Stomach (tissue), 9 donors: ENCODE data around the gene POP5. TPM values are rescaled to one million over a fixed set of nuclear protein-coding genes. Genes with fewer than 3 reads are reported as not detected.

Source experiments
- DNase-seq, 2 donors: peaks; one replicate each; pipeline versions ENCODE4 v3.0.0 to v3.0.0-alpha.2; 2013 to 2019
- H3K27ac ChIP-seq, 5 donors: fragments of 200-600 bp in 4 of 5; sonication (generic) in 4 of 5; one replicate each; pipeline ENCODE4 v1.5.1; 2013 to 2019; ENCODE audit warnings: mild to moderate bottlenecking in 1 of 5, moderate library complexity in 1 of 5
- H3K27me3 ChIP-seq, 3 donors: fragments of 200-600 bp; sonication (generic); one replicate each; pipeline ENCODE4 v1.5.1; 2017 to 2019; ENCODE audit warnings: mixed run types in 1 of 3
- H3K36me3 ChIP-seq, 4 donors: fragments of 200-600 bp; sonication (generic); 1 replicate in 3 of 4; 2 replicates in 1 of 4; pipeline ENCODE4 v1.5.1; 2016 to 2019
- H3K4me1 ChIP-seq, 4 donors: fragments of 200-600 bp; sonication (generic); one replicate each; pipeline ENCODE4 v1.5.1; 2016 to 2019
- H3K4me3 ChIP-seq, 4 donors: fragments of 200-600 bp; sonication (generic) in 3 of 4; one replicate each; pipeline ENCODE4 v1.5.1; 2016 to 2019; ENCODE audit warnings: mild to moderate bottlenecking in 1 of 4
- H3K9me3 ChIP-seq, 4 donors: fragments of 200-600 bp; sonication (generic); one replicate each; pipeline ENCODE4 v1.5.1; 2016 to 2019
- EP300 ChIP-seq: sonication (generic); formaldehyde crosslinking; IDR thresholded peaks from one replicate; pipeline ENCODE4 v1.6.1; 2017; ENCODE audit warnings: antibody characterized with exemption
- POLR2A ChIP-seq, 4 donors: fragments of 450-650 bp; IDR thresholded peaks; one replicate each; pipeline ENCODE4 v1.6.1; 2016; ENCODE audit warnings: antibody characterized with exemption in 4 of 4, control low read depth in 2 of 4, mild to moderate bottlenecking in 1 of 4, moderate library complexity in 1 of 4
- POLR2AphosphoS5 ChIP-seq, 3 donors: sonication (generic); formaldehyde crosslinking; IDR thresholded peaks; one replicate each; pipeline ENCODE4 v1.6.1; 2016; ENCODE audit warnings: antibody characterized with exemption in 3 of 3
- WGBS, 5 donors: extraction: QIAGEN DNeasy Blood & Tissue Kit in 3 of 5; methylation state at CpG; one replicate each; pipeline versions ENCODE4 v1.1.5 to v1.1.7; 2013 to 2018; 5-methylcytosine and 5-hydroxymethylcytosine counted together
- intact Hi-C: fragments of 100-400 bp; cut with DNase I; formaldehyde crosslinking; loops from one replicate; pipeline ENCODE4 v1.15.1; 2023; ENCODE audit warnings: low total_unique reads
- polyA plus RNA-seq, 3 donors: library from polyadenylated mRNA; stranded (reverse); fragments of 200-250 nt; gene quantifications; one replicate each; pipeline ENCODE4 v1.2.3, GENCODE V29; 2013
- total RNA-seq, 5 donors: library from RNA; depleted of rRNA; stranded (reverse); fragments of >200 nt; gene quantifications; one replicate each; pipeline versions ENCODE4 v1.1.0 to v1.2.3, GENCODE V29; 2014 to 2016
- TF ChIP-seq, protein P1 (sequence below), 7 experiments: fragments of 450-650 bp in 4 of 7; fragments of 200-600 bp in 3 of 7; sonication (generic) in 3 of 7; IDR thresholded peaks; one replicate each; pipeline ENCODE4 v1.5.1; 2016 to 2019; ENCODE audit warnings: antibody characterized with exemption in 7 of 7, control low read depth in 2 of 7, mild to moderate bottlenecking in 1 of 7
- donor health status: healthy with polysubstance abuse.
- donor health status: Bipolar disorder and iron deficiency.
- donor health status: healthy.

POP5 gene
- total and polyA plus RNA-seq, 8 donors, result 10.5 to 62.3 (median 35.0) TPM

DNA sequence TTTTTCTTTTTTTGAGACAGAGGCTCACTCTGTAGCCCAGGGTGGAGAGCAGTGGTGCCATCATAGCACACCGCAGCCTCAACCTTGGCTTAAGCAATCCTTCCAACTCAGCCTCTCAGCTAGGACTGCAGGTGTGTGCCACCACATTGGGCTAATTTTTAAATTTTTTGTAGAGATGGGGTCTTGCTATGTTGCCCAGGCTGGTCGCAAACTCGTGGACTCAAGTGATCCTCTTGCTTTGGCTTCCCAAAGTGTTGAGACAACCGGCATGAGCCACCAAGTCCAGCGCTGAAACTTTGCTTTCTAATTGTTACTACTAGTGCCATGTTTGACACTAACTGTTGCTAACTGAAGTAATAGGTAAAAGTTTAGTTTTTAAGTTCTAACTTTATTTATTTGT is 39.0 kb downstream of the POP5 start:
- TF ChIP-seq POLR2AphosphoS5 (IDR thresholded peaks at IDR 0.05) (no peak), EP300 (no peak), POLR2A (IDR thresholded peaks at IDR 0.05) (no peak)
- TF ChIP-seq, protein P1, sequence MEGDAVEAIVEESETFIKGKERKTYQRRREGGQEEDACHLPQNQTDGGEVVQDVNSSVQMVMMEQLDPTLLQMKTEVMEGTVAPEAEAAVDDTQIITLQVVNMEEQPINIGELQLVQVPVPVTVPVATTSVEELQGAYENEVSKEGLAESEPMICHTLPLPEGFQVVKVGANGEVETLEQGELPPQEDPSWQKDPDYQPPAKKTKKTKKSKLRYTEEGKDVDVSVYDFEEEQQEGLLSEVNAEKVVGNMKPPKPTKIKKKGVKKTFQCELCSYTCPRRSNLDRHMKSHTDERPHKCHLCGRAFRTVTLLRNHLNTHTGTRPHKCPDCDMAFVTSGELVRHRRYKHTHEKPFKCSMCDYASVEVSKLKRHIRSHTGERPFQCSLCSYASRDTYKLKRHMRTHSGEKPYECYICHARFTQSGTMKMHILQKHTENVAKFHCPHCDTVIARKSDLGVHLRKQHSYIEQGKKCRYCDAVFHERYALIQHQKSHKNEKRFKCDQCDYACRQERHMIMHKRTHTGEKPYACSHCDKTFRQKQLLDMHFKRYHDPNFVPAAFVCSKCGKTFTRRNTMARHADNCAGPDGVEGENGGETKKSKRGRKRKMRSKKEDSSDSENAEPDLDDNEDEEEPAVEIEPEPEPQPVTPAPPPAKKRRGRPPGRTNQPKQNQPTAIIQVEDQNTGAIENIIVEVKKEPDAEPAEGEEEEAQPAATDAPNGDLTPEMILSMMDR (IDR thresholded peaks at IDR 0.05), result no peak
- peak overlapping the region in 2 of 5 donors; percentile 98 for H3K27ac ChIP-seq
- H3K9me3 ChIP-seq, result no peaks in the 10 kb centered on the region
- no peak for DNase-seq
- no peaks in the 10 kb centered on the region for H3K27me3 ChIP-seq
- peaks cover 10 to 55% (median 27%) of the 10 kb centered on the region in 4 donors for H3K36me3 ChIP-seq
- no peak overlapping the region for H3K4me3 ChIP-seq
- intact Hi-C loops, result no loop called here
- 95 to 98% (median 97%) methylated on average over 5 of the region's 5 CpGs for WGBS, 5 donors
- H3K4me1 ChIP-seq, result peaks cover 64 to 98% (median 88%) of the 10 kb centered on the region in 4 donors

DNA sequence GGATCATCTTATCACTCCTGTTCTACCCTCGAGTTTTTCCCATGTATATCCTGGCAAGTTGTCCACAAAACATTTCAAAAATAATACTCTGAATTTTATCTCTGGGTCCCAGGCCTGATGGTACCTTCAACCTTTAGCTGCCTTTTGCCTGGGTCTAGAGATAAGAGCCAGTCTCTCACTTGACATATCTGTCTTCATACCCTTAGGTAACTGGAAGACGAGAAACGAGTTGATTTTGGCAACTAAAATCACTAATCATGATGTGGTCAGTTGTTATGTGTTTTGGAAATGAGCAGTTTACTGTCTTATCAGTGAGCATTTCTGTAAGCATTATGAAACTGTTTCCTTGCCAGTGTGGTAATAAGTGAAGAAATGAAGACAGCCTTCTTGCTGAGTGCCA is 40.8 kb downstream of the POP5 start:
- no peak for TF ChIP-seq EP300
- no peak for TF ChIP-seq POLR2A (IDR thresholded peaks at IDR 0.05)
- TF ChIP-seq, protein P1 (IDR thresholded peaks at IDR 0.05), result no peak
- TF ChIP-seq POLR2AphosphoS5 (IDR thresholded peaks at IDR 0.05), result peak in 1 of 3 donors; percentile 5
- Histone ChIP-seq H3K4me3 (no peak overlapping the region), H3K4me1 (peaks cover 76 to 100% (median 91%) of the 10 kb centered on the region in 4 donors), H3K27me3 (no peaks in the 10 kb centered on the region), H3K9me3 (no peaks in the 10 kb centered on the region), H3K36me3 (peaks cover 0 to 38% (median 16%) of the 10 kb centered on the region in 4 donors), H3K27ac (peak overlapping the region in 4 of 5 donors; percentile 95 to 98 (median 98))
- WGBS, 5 donors, result 11 to 17% (median 15%) methylated on average over 3 of the region's 3 CpGs
- no peak for DNase-seq
- intact Hi-C loops, result no loop called here

DNA sequence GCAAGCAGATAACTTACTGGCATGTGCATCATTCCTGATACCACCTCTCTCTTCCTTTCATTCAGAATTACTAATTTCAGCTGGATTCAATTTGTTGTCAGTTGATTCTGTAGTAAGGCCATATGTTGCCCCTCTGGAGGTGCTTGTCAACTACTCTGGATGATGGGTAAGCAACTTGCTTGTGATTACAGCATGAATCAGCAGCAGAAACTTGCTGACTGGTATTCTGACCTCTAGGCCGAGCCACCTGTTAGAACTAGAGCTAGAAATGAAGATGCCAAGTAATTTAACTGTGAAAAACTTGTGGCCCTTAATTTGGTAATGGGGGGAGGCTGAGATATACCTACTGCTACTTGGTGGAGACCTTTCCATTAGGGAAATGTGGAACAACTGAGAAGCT is 41.9 kb downstream of the POP5 start:
- DNase-seq, result no peak
- Histone ChIP-seq H3K27me3 (no peaks in the 10 kb centered on the region), H3K27ac (peak overlapping the region; percentile 24 to 98 (median 97)), H3K4me3 (peak overlapping the region in 1 of 4 donors; percentile 91), H3K4me1 (peaks cover 70 to 92% (median 85%) of the 10 kb centered on the region in 4 donors), H3K36me3 (peaks cover 0 to 30% (median 15%) of the 10 kb centered on the region in 4 donors), H3K9me3 (no peaks in the 10 kb centered on the region)
- WGBS, 5 donors, result 14 to 37% (median 22%) methylated on average over 1 of the region's 1 CpG
- intact Hi-C loops, result no loop called here
- TF ChIP-seq, protein P1 (IDR thresholded peaks at IDR 0.05), result no peak
- TF ChIP-seq POLR2A (IDR thresholded peaks at IDR 0.05) (no peak), POLR2AphosphoS5 (IDR thresholded peaks at IDR 0.05) (no peak), EP300 (no peak)

DNA sequence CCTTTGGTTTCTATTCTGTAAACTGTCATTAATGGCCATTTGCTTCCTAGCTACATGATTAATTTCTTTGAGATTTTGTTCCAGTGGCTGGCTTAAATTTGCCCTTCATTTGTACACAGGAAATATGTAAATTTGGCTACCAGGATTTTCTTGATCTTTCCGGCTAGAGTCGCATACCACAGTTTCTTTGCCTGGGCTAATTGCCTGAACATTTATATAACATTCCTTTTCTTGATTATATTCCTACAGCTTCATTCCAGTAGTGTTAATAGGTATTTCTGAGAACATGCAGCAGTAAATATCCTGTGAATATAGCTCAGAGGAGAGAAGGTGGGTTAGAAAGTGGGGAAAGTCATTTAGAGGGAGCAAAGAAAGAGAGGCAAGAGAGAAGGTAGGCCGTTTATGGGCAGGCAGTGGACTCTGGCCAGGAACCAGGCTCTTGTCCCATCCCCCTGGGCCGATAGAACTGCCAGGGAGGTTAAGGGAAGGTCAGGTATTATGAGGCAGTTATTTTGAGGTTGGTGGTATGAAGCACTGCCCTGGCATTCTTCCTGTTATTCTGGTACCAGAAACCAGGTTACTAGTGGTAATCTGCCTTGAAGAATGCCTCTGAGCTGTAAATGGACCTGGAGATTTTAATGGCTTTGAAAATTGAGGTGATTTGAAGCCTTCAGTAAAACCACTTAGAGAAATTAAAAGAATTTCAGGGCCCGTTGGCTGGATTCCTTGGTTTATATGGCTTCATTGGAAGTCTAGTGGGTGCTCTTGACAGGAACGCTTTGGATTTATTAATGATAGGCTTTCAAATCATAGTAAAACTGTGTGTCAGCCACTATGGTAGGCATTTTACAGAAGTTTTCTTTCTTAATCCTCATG is 42.7 kb downstream of the POP5 start:
- peak overlapping the region; percentile 81 to 98 (median 97) for H3K27ac ChIP-seq
- no peaks in the 10 kb centered on the region for H3K9me3 ChIP-seq
- peak overlapping the region in 3 of 4 donors; percentile 80 to 91 (median 86) for H3K4me3 ChIP-seq
- TF ChIP-seq EP300 (no peak), POLR2AphosphoS5 (IDR thresholded peaks at IDR 0.05) (peak; percentile 9 to 51 (median 40)), POLR2A (IDR thresholded peaks at IDR 0.05) (no peak)
- TF ChIP-seq, protein P1 (IDR thresholded peaks at IDR 0.05), result no peak
- 8 to 17% (median 14%) methylated on average over 6 of the region's 6 CpGs for WGBS, 5 donors
- H3K36me3 ChIP-seq, result peaks cover 0 to 30% (median 13%) of the 10 kb centered on the region in 4 donors
- intact Hi-C loops, result no loop called here
- DNase-seq, result peak; percentile 66 to 67
- H3K4me1 ChIP-seq, result peaks cover 69 to 88% (median 80%) of the 10 kb centered on the region in 4 donors
- H3K27me3 ChIP-seq, result no peaks in the 10 kb centered on the region
